Thyroid gland (tissue), 4 donors: ENCODE measurements around the gene ZNF567. TPM values are rescaled to one million over a fixed set of nuclear protein-coding genes. Genes with fewer than 3 reads are reported as not detected.
"Not testable (repeated sequence)": the region's sequence is repeated elsewhere in the genome, so short reads cannot be mapped to it uniquely, and the experiment has no call there.

ENCODE experiments used
- DNase-seq, 2 donors: peaks; one replicate each; pipeline ENCODE4 v3.0.0-alpha.2; 2019
- H3K27ac ChIP-seq, 3 donors: fragments of 200-600 bp; sonication (generic); 1 replicate in 2 of 3; 2 replicates in 1 of 3; pipeline ENCODE4 v1.5.1; 2016 to 2019; ENCODE audit warnings: mild to moderate bottlenecking in 1 of 3, moderate library complexity in 1 of 3
- H3K27me3 ChIP-seq: fragments of 200-600 bp; sonication (generic); one replicate; pipeline ENCODE4 v1.5.1; 2019
- H3K36me3 ChIP-seq, 2 donors: fragments of 200-600 bp; sonication (generic); one replicate each; pipeline ENCODE4 v1.5.1; 2016 to 2019
- H3K4me1 ChIP-seq, 2 donors: fragments of 200-600 bp; sonication (generic); one replicate each; pipeline ENCODE4 v1.5.1; 2017 to 2019
- H3K4me3 ChIP-seq, 3 donors: fragments of 200-600 bp; sonication (generic); replicated peaks in 1 of 3; 1 replicate in 2 of 3; 2 replicates in 1 of 3; pipeline ENCODE4 v1.5.1; 2016; ENCODE audit warnings: mild to moderate bottlenecking in 1 of 3
- H3K9me3 ChIP-seq: fragments of 200-600 bp; sonication (generic); one replicate; pipeline ENCODE4 v1.5.1; 2017
- CTCF ChIP-seq, 6 experiments: fragments of 200-600 bp in 3 of 6; fragments of 450-650 bp in 3 of 6; sonication (generic) in 3 of 6; IDR thresholded peaks; one replicate each; pipeline ENCODE4 v1.5.1; 2016 to 2019; ENCODE audit warnings: antibody characterized with exemption in 6 of 6, mild to moderate bottlenecking in 2 of 6, inconsistent platforms in 1 of 6, moderate library complexity in 1 of 6
- POLR2A ChIP-seq, 2 donors: fragments of 450-650 bp; IDR thresholded peaks; one replicate each; pipeline ENCODE4 v1.6.1; 2017; ENCODE audit warnings: antibody characterized with exemption in 2 of 2, mild to moderate bottlenecking in 2 of 2, moderate library complexity in 1 of 2
- WGBS, 2 donors: methylation state at CpG; one replicate each; pipeline ENCODE4 v1.1.5; 2017; 5-methylcytosine and 5-hydroxymethylcytosine counted together
- intact Hi-C: fragments of 100-400 bp; cut with DNase I; formaldehyde crosslinking; loops from one replicate; pipeline ENCODE4 v1.15.1; 2023
- total RNA-seq, 4 donors: library from RNA; depleted of rRNA; stranded (reverse); fragments of >200 nt; gene quantifications; one replicate each; pipeline ENCODE4 v1.2.3, GENCODE V29; 2016

ZNF567 gene
- total RNA-seq, 4 donors from 2014 or later: 8.0 to 27.9 (median 14.3) TPM

- TF ChIP-seq CTCF (IDR thresholded peaks at IDR 0.05) (no peak), POLR2A (IDR thresholded peaks at IDR 0.05) (no peak)
- peaks cover 60 to 63% of the 10 kb centered on the region in 2 donors for H3K36me3 ChIP-seq
- DNase-seq: no peak
- no peaks in the 10 kb centered on the region for H3K27me3 ChIP-seq
- H3K27ac ChIP-seq: no peak overlapping the region
- peaks cover 36% of the 10 kb centered on the region for H3K9me3 ChIP-seq
- WGBS, 2 donors: 98% methylated on average over 10 of the region's 10 CpGs
- intact Hi-C loops: loop anchor here (5.0 to 10.0 kb wide), 5 partner anchors 85 to 827 kb away; no protein-coding TSS in a partner anchor
- H3K4me3 ChIP-seq: no peak overlapping the region
- no peaks in the 10 kb centered on the region for H3K4me1 ChIP-seq
These were observed 32.5 kb downstream of the ZNF567 start for GRCh38 chr19:36719687-36720556.

DNA sequence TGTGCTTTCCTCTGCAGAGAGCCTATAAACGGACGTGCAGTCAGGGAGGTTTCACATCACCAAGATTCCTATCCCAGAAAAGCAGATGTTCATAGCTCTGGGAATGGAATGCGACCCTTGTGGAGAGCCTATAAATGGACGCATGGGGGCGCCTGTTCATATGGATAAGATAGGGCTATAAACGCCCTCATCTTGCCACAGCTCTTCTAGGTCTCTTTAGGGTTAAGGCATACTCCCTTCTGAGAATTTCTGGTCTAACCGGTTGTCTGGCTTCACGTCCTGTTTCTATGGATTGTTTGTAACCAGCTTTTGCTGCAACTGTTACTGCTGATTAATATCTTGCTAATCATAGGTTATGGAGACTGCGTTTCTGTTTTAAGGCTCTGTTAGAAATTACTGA is 48.8 kb downstream of the ZNF567 start:
- not testable (repeated sequence) for H3K4me3 ChIP-seq, H3K4me1 ChIP-seq, H3K9me3 ChIP-seq, DNase-seq, H3K27ac ChIP-seq, H3K27me3 ChIP-seq, H3K36me3 ChIP-seq
- intact Hi-C loops: loop anchor here (10.0 kb wide), 1 partner anchor 399 kb away; no protein-coding TSS in a partner anchor
- 55 to 58% methylated on average over 9 of the region's 9 CpGs for WGBS, 2 donors

- 95 to 96% methylated on average over 4 of the region's 4 CpGs for WGBS, 2 donors
- H3K4me1 ChIP-seq: no peaks in the 10 kb centered on the region
- TF ChIP-seq POLR2A (IDR thresholded peaks at IDR 0.05) (no peak), CTCF (IDR thresholded peaks at IDR 0.05) (no peak)
- no peak overlapping the region for H3K27ac ChIP-seq
- H3K9me3 ChIP-seq: peaks cover 13% of the 10 kb centered on the region
- no peak overlapping the region for H3K4me3 ChIP-seq
- H3K36me3 ChIP-seq: peaks cover 21 to 29% of the 10 kb centered on the region in 2 donors
- intact Hi-C loops: no loop called here
- H3K27me3 ChIP-seq: no peaks in the 10 kb centered on the region
- no peak for DNase-seq
These were observed 58.5 kb downstream of the ZNF567 start for GRCh38 chr19:36745870-36746269.

DNA sequence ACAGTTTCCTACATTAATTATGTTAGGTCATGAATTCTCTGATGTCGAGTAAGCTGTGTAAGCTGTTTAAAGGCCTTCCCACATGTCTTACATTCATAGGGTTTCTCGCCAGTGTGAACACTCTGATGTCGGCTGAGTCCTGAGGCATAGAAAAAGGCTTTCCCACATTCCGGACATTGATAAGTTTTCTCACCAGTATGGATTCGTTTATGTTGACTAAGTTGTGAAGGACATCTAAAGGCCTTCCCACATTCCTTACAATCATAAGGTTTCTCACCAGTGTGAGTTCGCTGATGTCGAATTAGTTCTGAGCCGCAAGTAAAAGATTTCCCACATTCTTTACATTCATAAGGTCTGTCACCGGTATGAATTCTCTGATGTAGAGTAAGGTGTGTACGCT is 60.3 kb downstream of the ZNF567 start:
- 94 to 98% methylated on average over 10 of the region's 10 CpGs for WGBS, 2 donors
- H3K27ac ChIP-seq: no peak overlapping the region
- no peak for TF ChIP-seq CTCF (IDR thresholded peaks at IDR 0.05)
- no peak for TF ChIP-seq POLR2A (IDR thresholded peaks at IDR 0.05)
- H3K4me3 ChIP-seq: no peak overlapping the region
- intact Hi-C loops: no loop called here
- no peaks in the 10 kb centered on the region for H3K4me1 ChIP-seq
- no peaks in the 10 kb centered on the region for H3K27me3 ChIP-seq
- H3K36me3 ChIP-seq: peaks cover 25 to 35% of the 10 kb centered on the region in 2 donors
- peaks cover 13% of the 10 kb centered on the region for H3K9me3 ChIP-seq
- DNase-seq: no peak

GRCh38 chr19:36748431-36749275 is 61.2 kb downstream of the ZNF567 start:
- whole genome bisulfite sequencing, 2 donors: 96 to 99% methylated on average over 10 of the region's 10 CpGs
- H3K27ac ChIP-seq: no peak overlapping the region
- H3K9me3 ChIP-seq: peaks cover 13% of the 10 kb centered on the region
- intact Hi-C loops: no loop called here
- no peak for DNase-seq
- H3K4me1 ChIP-seq: no peaks in the 10 kb centered on the region
- no peak overlapping the region for H3K4me3 ChIP-seq
- TF ChIP-seq POLR2A (IDR thresholded peaks at IDR 0.05): no peak
- TF ChIP-seq CTCF (IDR thresholded peaks at IDR 0.05): no peak
- H3K36me3 ChIP-seq: peaks cover 25 to 35% of the 10 kb centered on the region in 2 donors
- no peaks in the 10 kb centered on the region for H3K27me3 ChIP-seq

DNA sequence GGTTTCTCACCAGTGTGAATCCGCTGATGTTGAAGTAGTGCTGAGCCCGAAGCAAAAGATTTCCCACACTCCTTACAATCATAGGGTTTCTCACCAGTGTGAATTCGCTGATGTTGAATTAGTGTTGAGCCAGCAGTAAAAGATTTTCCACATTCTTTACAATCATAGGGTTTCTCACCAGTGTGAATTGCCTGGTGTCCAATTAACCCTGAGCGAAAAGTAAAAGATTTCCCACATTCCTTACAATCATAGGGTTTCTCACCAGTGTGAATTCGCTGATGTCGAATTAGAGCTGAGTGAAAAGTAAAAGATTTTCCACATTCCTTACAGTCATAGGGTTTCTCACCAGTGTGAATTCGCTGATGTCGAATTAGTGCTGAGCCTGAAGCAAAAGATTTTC is 62.2 kb downstream of the ZNF567 start:
- H3K4me3 ChIP-seq, H3K27me3 ChIP-seq, intact Hi-C loops, H3K27ac ChIP-seq, DNase-seq, H3K4me1 ChIP-seq: not testable (repeated sequence)
- H3K36me3 ChIP-seq: peaks cover 25 to 35% of the 10 kb centered on the region in 2 donors
- peaks cover 13% of the 10 kb centered on the region for H3K9me3 ChIP-seq
- WGBS, 2 donors: 95% methylated on average over 8 of the region's 8 CpGs
